HEK293 (cell line): Measurements from ENCODE around the gene ZNF217.
A peak's percentile ranks its signal among the peaks of the same experiment; 100 is the strongest.

Experiments
- CTCF ChIA-PET: fragments of 350-600 bp; formaldehyde crosslinking; extraction: SDS; loops from one replicate; lab custom pipeline; 2021; ENCODE audit warnings: antibody characterized with exemption; lab: Yijun Ruan, JAX
- POLR2A ChIA-PET: fragments of 300-600 bp; formaldehyde crosslinking; extraction: SDS; loops from one replicate; lab custom pipeline; 2020; ENCODE audit warnings: antibody characterized with exemption, inconsistent platforms; lab: Yijun Ruan, JAX
- H3K27ac ChIP-seq: fragments of 200-500 bp; sonication (Bioruptor generic); 2 replicates; pipeline ENCODE4 v1.5.1; 2014; ENCODE audit warnings: low read depth, low read length, control low read depth, inconsistent platforms; ENCODE audit errors: extremely low read depth
- H3K36me3 ChIP-seq, 2 experiments: fragments of 200-500 bp in 1 of 2; sonication (Bioruptor generic) in 1 of 2; 1 replicate in 1 of 2; 2 replicates in 1 of 2; pipeline ENCODE4 v1.5.1; 2014 to 2017; ENCODE audit warnings: inconsistent platforms in 2 of 2, low read length in 2 of 2; ENCODE audit not compliant: control insufficient read depth in 2 of 2, insufficient read depth in 1 of 2
- H3K4me1 ChIP-seq: fragments of 200-500 bp; sonication (Bioruptor generic); 2 replicates; pipeline ENCODE4 v1.5.1; 2014; ENCODE audit warnings: mild to moderate bottlenecking, low read length, inconsistent platforms; ENCODE audit not compliant: control insufficient read depth, insufficient read depth
- H3K4me3 ChIP-seq: 2 replicates; pipeline ENCODE4 v1.5.1; 2011; ENCODE audit warnings: low read depth, mild to moderate bottlenecking, control low read depth, low read length, moderate library complexity
- H3K9me3 ChIP-seq: fragments of 200-500 bp; sonication (Bioruptor generic); 2 replicates; pipeline ENCODE4 v1.5.1; 2014; ENCODE audit warnings: low read depth, low read length, inconsistent platforms; ENCODE audit not compliant: control insufficient read depth, insufficient read depth
- HOXA7 ChIP-seq: sonication (generic); formaldehyde crosslinking; IDR thresholded peaks from 2 replicates; pipeline ENCODE4 v1.8.1; 2022; ENCODE audit warnings: missing genetic modification reagents, borderline replicate concordance
- HOXD13 ChIP-seq: sonication (generic); formaldehyde crosslinking; IDR thresholded peaks from 2 replicates; pipeline ENCODE4 v1.8.0; 2022; ENCODE audit warnings: missing genetic modification reagents, borderline replicate concordance
- OSR2 ChIP-seq: fragments of 450-650 bp; formaldehyde crosslinking; IDR thresholded peaks from 2 replicates; pipeline ENCODE4 v1.5.1; 2016; ENCODE audit warnings: missing biosample characterization, missing genetic modification characterization
- PRDM1 ChIP-seq: fragments of 450-650 bp; formaldehyde crosslinking; IDR thresholded peaks from 2 replicates; pipeline ENCODE4; 2016; ENCODE audit warnings: missing biosample characterization, missing genetic modification characterization
- SCRT1 ChIP-seq: fragments of 450-650 bp; formaldehyde crosslinking; IDR thresholded peaks from 2 replicates; pipeline ENCODE4 v1.5.1; 2016; ENCODE audit warnings: missing biosample characterization, missing genetic modification characterization, borderline replicate concordance
- ZBTB17 ChIP-seq: fragments of 450-650 bp; formaldehyde crosslinking; IDR thresholded peaks from 2 replicates; pipeline ENCODE4 v1.5.1; 2016; ENCODE audit warnings: missing biosample characterization, missing genetic modification characterization
- ZNF202 ChIP-seq: fragments of 450-650 bp; formaldehyde crosslinking; IDR thresholded peaks from 2 replicates; pipeline ENCODE4 v1.5.1; 2016; ENCODE audit warnings: missing biosample characterization, missing genetic modification characterization, borderline replicate concordance
- ZNF24 ChIP-seq: fragments of 450-650 bp; formaldehyde crosslinking; IDR thresholded peaks from 2 replicates; pipeline ENCODE4 v1.5.1; 2016; ENCODE audit warnings: missing biosample characterization, missing genetic modification characterization
- ZNF366 ChIP-seq: fragments of 450-650 bp; formaldehyde crosslinking; conservative IDR thresholded peaks from 2 replicates; pipeline ENCODE4 v1.5.1; 2016; ENCODE audit warnings: missing biosample characterization, missing genetic modification characterization
- ZNF416 ChIP-seq: fragments of 450-650 bp; formaldehyde crosslinking; IDR thresholded peaks from 2 replicates; pipeline ENCODE4 v1.5.1; 2016; ENCODE audit warnings: missing biosample characterization, missing genetic modification characterization
- ZNF426 ChIP-seq: fragments of 450-650 bp; formaldehyde crosslinking; IDR thresholded peaks from 2 replicates; pipeline ENCODE4 v1.5.1; 2017; ENCODE audit warnings: missing biosample characterization, missing genetic modification characterization, mild to moderate bottlenecking, inconsistent platforms, moderate library complexity
- ZNF571 ChIP-seq: fragments of 450-650 bp; formaldehyde crosslinking; IDR thresholded peaks from 2 replicates; pipeline ENCODE4 v1.5.0; 2017; ENCODE audit warnings: missing biosample characterization, missing genetic modification characterization
- ZNF660 ChIP-seq: fragments of 450-650 bp; IDR thresholded peaks from 2 replicates; pipeline ENCODE4 v1.5.1; 2018; ENCODE audit warnings: missing biosample characterization, mild to moderate bottlenecking, missing genetic modification characterization
- TF ChIP-seq, protein P1 (sequence below): fragments of 450-650 bp; IDR thresholded peaks from 2 replicates; pipeline ENCODE4 v1.5.1; 2018; ENCODE audit warnings: missing biosample characterization, missing genetic modification characterization
- TF ChIP-seq, protein P2 (sequence below): fragments of 450-650 bp; formaldehyde crosslinking; IDR thresholded peaks from 2 replicates; pipeline ENCODE4 v1.5.1; 2016; ENCODE audit warnings: missing biosample characterization, missing genetic modification characterization
- TF ChIP-seq, protein P3 (sequence below): fragments of 450-650 bp; formaldehyde crosslinking; conservative IDR thresholded peaks from 2 replicates; pipeline ENCODE4 v1.5.1; 2016; ENCODE audit warnings: low read depth, missing biosample characterization, missing genetic modification characterization

The ZNF217 gene

DNA sequence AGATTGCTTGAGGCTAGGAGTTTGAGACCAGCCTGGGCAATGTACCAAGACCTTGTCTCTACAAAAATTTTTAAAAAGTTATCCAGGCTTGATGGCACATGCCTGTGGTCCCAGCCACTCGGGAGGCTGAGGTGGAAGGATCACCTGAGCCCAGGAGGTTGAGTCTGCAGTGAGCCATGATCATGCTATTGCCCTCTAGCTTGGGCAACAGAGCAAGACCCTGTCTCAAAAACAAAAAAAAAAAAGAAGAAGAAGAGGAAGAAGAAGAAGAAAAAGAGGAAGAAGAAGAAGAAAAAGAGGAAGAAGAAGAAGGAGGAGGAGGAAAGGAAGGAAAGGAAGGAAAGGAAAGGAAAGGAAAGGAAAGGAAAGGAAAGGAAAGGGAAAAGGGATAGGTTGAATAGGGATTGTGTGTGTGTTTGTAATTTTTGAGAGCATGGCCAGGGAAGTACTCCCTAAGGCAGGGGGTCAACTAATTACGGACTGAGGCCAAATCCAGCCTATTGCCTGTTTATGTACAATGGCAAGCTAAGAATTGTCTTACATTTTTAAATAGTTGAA lies 43.0 kb upstream of the ZNF217 start:
- Histone ChIP-seq H3K27ac (no peak overlapping the region), H3K4me1 (no peaks in the 10 kb centered on the region), H3K9me3 (no peaks in the 10 kb centered on the region), H3K4me3 (no peak overlapping the region), H3K36me3 (no peaks in the 10 kb centered on the region)
- ChIA-PET POLR2A (interaction anchor here (0.6 kb wide), 1 partner anchor 12 kb away, joined by 4 read pairs; no protein-coding TSS in a partner anchor), CTCF (interaction anchor here (0.6 kb wide), 1 partner anchor 218 kb away, joined by 3 read pairs; no protein-coding TSS in a partner anchor)
- TF ChIP-seq OSR2 (tag by site-specific recombination) (no peak), ZNF366 (tag by site-specific recombination) (peak; percentile 9), ZNF24 (tag by site-specific recombination) (no peak), HOXA7 (no peak), HOXD13 (CRISPR knock-in tag) (no peak), PRDM1 (peak; percentile 99)
- TF ChIP-seq, protein P1, sequence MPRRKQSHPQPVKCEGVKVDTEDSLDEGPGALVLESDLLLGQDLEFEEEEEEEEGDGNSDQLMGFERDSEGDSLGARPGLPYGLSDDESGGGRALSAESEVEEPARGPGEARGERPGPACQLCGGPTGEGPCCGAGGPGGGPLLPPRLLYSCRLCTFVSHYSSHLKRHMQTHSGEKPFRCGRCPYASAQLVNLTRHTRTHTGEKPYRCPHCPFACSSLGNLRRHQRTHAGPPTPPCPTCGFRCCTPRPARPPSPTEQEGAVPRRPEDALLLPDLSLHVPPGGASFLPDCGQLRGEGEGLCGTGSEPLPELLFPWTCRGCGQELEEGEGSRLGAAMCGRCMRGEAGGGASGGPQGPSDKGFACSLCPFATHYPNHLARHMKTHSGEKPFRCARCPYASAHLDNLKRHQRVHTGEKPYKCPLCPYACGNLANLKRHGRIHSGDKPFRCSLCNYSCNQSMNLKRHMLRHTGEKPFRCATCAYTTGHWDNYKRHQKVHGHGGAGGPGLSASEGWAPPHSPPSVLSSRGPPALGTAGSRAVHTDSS: peak; percentile 78
- TF ChIP-seq, protein P2, sequence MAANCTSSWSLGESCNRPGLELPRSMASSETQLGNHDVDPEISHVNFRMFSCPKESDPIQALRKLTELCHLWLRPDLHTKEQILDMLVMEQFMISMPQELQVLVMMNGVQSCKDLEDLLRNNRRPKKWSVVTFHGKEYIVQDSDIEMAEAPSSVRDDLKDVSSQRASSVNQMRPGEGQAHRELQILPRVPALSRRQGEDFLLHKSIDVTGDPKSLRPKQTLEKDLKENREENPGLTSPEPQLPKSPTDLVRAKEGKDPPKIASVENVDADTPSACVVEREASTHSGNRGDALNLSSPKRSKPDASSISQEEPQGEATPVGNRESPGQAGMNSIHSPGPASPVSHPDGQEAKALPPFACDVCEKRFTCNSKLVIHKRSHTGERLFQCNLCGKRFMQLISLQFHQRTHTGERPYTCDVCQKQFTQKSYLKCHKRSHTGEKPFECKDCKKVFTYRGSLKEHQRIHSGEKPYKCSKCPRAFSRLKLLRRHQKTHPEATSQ: no peak
- TF ChIP-seq, protein P3, sequence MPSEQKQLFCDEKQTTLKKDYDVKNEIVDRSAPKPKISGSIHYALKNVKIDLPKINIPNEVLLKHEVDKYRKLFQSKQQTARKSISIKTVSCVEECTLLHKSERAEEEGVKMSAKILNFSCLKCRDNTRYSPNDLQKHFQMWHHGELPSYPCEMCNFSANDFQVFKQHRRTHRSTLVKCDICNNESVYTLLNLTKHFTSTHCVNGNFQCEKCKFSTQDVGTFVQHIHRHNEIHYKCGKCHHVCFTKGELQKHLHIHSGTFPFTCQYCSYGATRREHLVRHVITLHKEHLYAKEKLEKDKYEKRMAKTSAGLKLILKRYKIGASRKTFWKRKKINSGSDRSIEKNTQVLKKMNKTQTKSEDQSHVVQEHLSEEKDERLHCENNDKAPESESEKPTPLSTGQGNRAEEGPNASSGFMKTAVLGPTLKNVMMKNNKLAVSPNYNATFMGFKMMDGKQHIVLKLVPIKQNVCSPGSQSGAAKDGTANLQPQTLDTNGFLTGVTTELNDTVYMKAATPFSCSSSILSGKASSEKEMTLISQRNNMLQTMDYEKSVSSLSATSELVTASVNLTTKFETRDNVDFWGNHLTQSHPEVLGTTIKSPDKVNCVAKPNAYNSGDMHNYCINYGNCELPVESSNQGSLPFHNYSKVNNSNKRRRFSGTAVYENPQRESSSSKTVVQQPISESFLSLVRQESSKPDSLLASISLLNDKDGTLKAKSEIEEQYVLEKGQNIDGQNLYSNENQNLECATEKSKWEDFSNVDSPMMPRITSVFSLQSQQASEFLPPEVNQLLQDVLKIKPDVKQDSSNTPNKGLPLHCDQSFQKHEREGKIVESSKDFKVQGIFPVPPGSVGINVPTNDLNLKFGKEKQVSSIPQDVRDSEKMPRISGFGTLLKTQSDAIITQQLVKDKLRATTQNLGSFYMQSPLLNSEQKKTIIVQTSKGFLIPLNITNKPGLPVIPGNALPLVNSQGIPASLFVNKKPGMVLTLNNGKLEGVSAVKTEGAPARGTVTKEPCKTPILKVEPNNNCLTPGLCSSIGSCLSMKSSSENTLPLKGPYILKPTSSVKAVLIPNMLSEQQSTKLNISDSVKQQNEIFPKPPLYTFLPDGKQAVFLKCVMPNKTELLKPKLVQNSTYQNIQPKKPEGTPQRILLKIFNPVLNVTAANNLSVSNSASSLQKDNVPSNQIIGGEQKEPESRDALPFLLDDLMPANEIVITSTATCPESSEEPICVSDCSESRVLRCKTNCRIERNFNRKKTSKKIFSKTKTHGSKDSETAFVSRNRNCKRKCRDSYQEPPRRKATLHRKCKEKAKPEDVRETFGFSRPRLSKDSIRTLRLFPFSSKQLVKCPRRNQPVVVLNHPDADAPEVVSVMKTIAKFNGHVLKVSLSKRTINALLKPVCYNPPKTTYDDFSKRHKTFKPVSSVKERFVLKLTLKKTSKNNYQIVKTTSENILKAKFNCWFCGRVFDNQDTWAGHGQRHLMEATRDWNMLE: no peak

DNA sequence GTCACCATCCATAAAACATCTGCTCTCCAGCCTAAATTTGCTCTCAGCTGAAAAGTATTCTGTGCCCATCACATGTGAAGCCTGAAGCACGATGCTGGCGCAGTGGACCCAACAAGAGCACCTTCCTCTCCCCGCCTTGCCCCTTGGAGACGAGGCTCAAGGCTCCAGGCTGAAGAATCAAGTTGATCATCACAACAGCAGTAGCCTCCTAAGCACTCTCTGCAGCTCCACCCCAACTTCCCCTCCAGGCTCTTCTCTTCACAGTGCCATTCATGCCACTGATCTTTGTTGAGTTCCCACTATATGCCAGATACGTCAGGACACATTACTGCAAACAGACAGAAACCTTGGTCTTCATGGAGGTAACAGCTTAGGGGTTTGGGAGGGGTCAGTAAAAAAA lies 41.6 kb upstream of the ZNF217 start:
- Histone ChIP-seq H3K4me1 (no peaks in the 10 kb centered on the region), H3K9me3 (no peaks in the 10 kb centered on the region), H3K4me3 (no peak overlapping the region), H3K36me3 (no peaks in the 10 kb centered on the region), H3K27ac (no peak overlapping the region)
- no peak for TF ChIP-seq ZBTB17 (tag by site-specific recombination)
- TF ChIP-seq SCRT1 (tag by site-specific recombination): no peak
- TF ChIP-seq ZNF426: 0 out of 2 replicates have a peak, but pooled peaks have one; percentile 3
- TF ChIP-seq ZNF202 (tag by site-specific recombination): no peak
- no peak for TF ChIP-seq ZNF571 (tag by site-specific recombination)
- no peak for TF ChIP-seq ZNF416 (tag by site-specific recombination)
- no peak for TF ChIP-seq ZNF660 (tag by site-specific recombination)
- ChIA-PET CTCF (no interaction called here), POLR2A (no interaction called here)
